Gastrocnemius medialis (tissue), 4 donors: ENCODE measurements around the gene KLHL4. TPM values are rescaled to one million over a fixed set of nuclear protein-coding genes. Genes with fewer than 3 reads are reported as not detected.
"Not testable (repeated sequence)": the region's sequence is repeated elsewhere in the genome, so short reads cannot be mapped to it uniquely, and the experiment has no call there.

Experiments used
- ATAC-seq, 2 donors: fragments of 150-250 bp; one replicate each; pipeline ENCODE4 v1.9.1; 2016
- DNase-seq, 2 donors: peaks; one replicate each; pipeline ENCODE4 v3.0.0-alpha.2; 2019
- H3K27ac ChIP-seq, 4 donors: fragments of 200-600 bp; sonication (generic); 1 replicate in 1 of 4; 2 replicates in 3 of 4; pipeline ENCODE4 v1.5.1; 2016 to 2018; ENCODE audit warnings: mild to moderate bottlenecking in 2 of 4, moderate library complexity in 1 of 4
- H3K27me3 ChIP-seq, 3 donors: fragments of 200-600 bp; sonication (generic) in 2 of 3; 1 replicate in 1 of 3; 2 replicates in 2 of 3; pipeline versions ENCODE4 v1.5.1 to v1.6.0; 2016 to 2019; ENCODE audit warnings: mild to moderate bottlenecking in 1 of 3, moderate library complexity in 1 of 3
- H3K36me3 ChIP-seq, 2 donors: fragments of 200-600 bp; sonication (generic) in 1 of 2; one replicate each; pipeline ENCODE4 v1.5.1; 2017 to 2018
- H3K4me1 ChIP-seq, 2 donors: fragments of 200-600 bp; sonication (generic) in 1 of 2; one replicate each; pipeline ENCODE4 v1.5.1; 2016 to 2017; ENCODE audit warnings: mild to moderate bottlenecking in 2 of 2
- H3K4me3 ChIP-seq, 4 donors: fragments of 200-600 bp; sonication (generic) in 3 of 4; 1 replicate in 1 of 4; 2 replicates in 3 of 4; pipeline ENCODE4 v1.5.1; 2016 to 2019; ENCODE audit warnings: mild to moderate bottlenecking in 2 of 4
- H3K9me3 ChIP-seq, 3 donors: fragments of 200-600 bp; sonication (generic) in 2 of 3; 1 replicate in 1 of 3; 2 replicates in 2 of 3; pipeline ENCODE4 v1.5.1; 2016 to 2019
- CTCF ChIP-seq, 5 experiments: fragments of 450-650 bp in 3 of 5; fragments of 200-600 bp in 2 of 5; sonication (generic) in 2 of 5; IDR thresholded peaks in 4 of 5; conservative IDR thresholded peaks in 1 of 5; 1 replicate in 4 of 5; 2 replicates in 1 of 5; pipeline ENCODE4 v1.5.1; 2016 to 2019; ENCODE audit warnings: antibody characterized with exemption in 5 of 5, mild to moderate bottlenecking in 3 of 5, moderate library complexity in 3 of 5
- POLR2A ChIP-seq, 2 donors: fragments of 450-650 bp; IDR thresholded peaks; one replicate each; pipeline ENCODE4 v1.6.1; 2017; ENCODE audit warnings: antibody characterized with exemption in 2 of 2, mild to moderate bottlenecking in 2 of 2, moderate library complexity in 2 of 2
- in situ Hi-C, 4 donors: fragments of 200-750 bp; cut with MboI; loops; one replicate each; pipeline versions ENCODE4 v1.15.0 to v1.8.0; 2017; ENCODE audit warnings: low sequenced_read_pairs in 4 of 4
- intact Hi-C: fragments of 100-400 bp; cut with DNase I; formaldehyde crosslinking; loops from one replicate; pipeline ENCODE4 v1.15.1; 2023; ENCODE audit warnings: low total_unique reads
- total RNA-seq, 4 donors: library from RNA; depleted of rRNA; stranded (reverse); fragments of >200 nt; gene quantifications; one replicate each; pipeline versions ENCODE4 v1.1.0 to v1.2.3, GENCODE V29; 2016

KLHL4 gene
- total RNA-seq, 4 donors from 2014 or later: 0.05 to 0.25 (median 0.14) TPM

GRCh38 chrX:87634361-87634760 is 116.8 kb downstream of the KLHL4 start:
- Histone ChIP-seq H3K27ac (no peak overlapping the region), H3K4me1 (no peaks in the 10 kb centered on the region), H3K9me3 (no peaks in the 10 kb centered on the region), H3K4me3 (no peak overlapping the region), H3K27me3 (no peaks in the 10 kb centered on the region), H3K36me3 (no peaks in the 10 kb centered on the region)
- no peak for DNase-seq
- ATAC-seq: no peak
- TF ChIP-seq CTCF (IDR thresholded peaks at IDR 0.05 in 4 of 5, conservative IDR thresholded peaks at IDR 0.05 in 1 of 5) (no peak), POLR2A (IDR thresholded peaks at IDR 0.05) (no peak)
- in situ Hi-C loops (no loop called here), intact Hi-C loops (no loop called here)

GRCh38 chrX:87636533-87636932 is 118.9 kb downstream of the KLHL4 start:
- no peaks in the 10 kb centered on the region for H3K4me1 ChIP-seq
- in situ Hi-C loops: no loop called here
- no peaks in the 10 kb centered on the region for H3K27me3 ChIP-seq
- DNase-seq (no peak), ATAC-seq (no peak)
- TF ChIP-seq CTCF (IDR thresholded peaks at IDR 0.05 in 4 of 5, conservative IDR thresholded peaks at IDR 0.05 in 1 of 5): no peak
- TF ChIP-seq POLR2A (IDR thresholded peaks at IDR 0.05): no peak
- H3K4me3 ChIP-seq: no peak overlapping the region
- intact Hi-C loops: no loop called here
- H3K9me3 ChIP-seq: no peaks in the 10 kb centered on the region
- no peak overlapping the region for H3K27ac ChIP-seq
- H3K36me3 ChIP-seq: no peaks in the 10 kb centered on the region

- H3K27ac ChIP-seq, H3K4me1 ChIP-seq, H3K27me3 ChIP-seq, ATAC-seq, in situ Hi-C loops, H3K9me3 ChIP-seq, H3K36me3 ChIP-seq, intact Hi-C loops, DNase-seq, H3K4me3 ChIP-seq: not testable (repeated sequence)
Observed at GRCh38 chrX:87641439-87641838, 123.8 kb downstream of the KLHL4 start.

GRCh38 chrX:87661761-87662160 is 144.2 kb downstream of the KLHL4 start:
- DNase-seq (no peak), ATAC-seq (no peak)
- H3K9me3 ChIP-seq: no peaks in the 10 kb centered on the region
- intact Hi-C loops: loop anchor here (10.0 kb wide), 1 partner anchor 327 kb away; no protein-coding TSS in a partner anchor
- H3K4me3 ChIP-seq: no peak overlapping the region
- no peak overlapping the region for H3K27ac ChIP-seq
- no peaks in the 10 kb centered on the region for H3K36me3 ChIP-seq
- no peaks in the 10 kb centered on the region for H3K4me1 ChIP-seq
- no peak for TF ChIP-seq CTCF (IDR thresholded peaks at IDR 0.05 in 4 of 5, conservative IDR thresholded peaks at IDR 0.05 in 1 of 5)
- TF ChIP-seq POLR2A (IDR thresholded peaks at IDR 0.05): no peak
- in situ Hi-C loops: loop anchor here in 1 of 4 donors (25.0 kb wide), 1 partner anchor 324 kb away; no protein-coding TSS in a partner anchor
- H3K27me3 ChIP-seq: no peaks in the 10 kb centered on the region

GRCh38 chrX:87663421-87663820 is 145.8 kb downstream of the KLHL4 start:
- Histone ChIP-seq H3K4me1 (no peaks in the 10 kb centered on the region), H3K27ac (no peak overlapping the region), H3K27me3 (no peaks in the 10 kb centered on the region), H3K4me3 (no peak overlapping the region), H3K36me3 (no peaks in the 10 kb centered on the region), H3K9me3 (no peaks in the 10 kb centered on the region)
- DNase-seq (no peak), ATAC-seq (no peak)
- intact Hi-C loops (loop anchor here (10.0 kb wide), 1 partner anchor 329 kb away; no protein-coding TSS in a partner anchor), in situ Hi-C loops (loop anchor here in 1 of 4 donors (25.0 kb wide), 1 partner anchor 326 kb away; no protein-coding TSS in a partner anchor)
- no peak for TF ChIP-seq POLR2A (IDR thresholded peaks at IDR 0.05)
- no peak for TF ChIP-seq CTCF (IDR thresholded peaks at IDR 0.05 in 4 of 5, conservative IDR thresholded peaks at IDR 0.05 in 1 of 5)
